Upper lobe of right lung (tissue), 1 donor: ENCODE results near the gene EYA2. TPM values are rescaled to one million over a fixed set of nuclear protein-coding genes. Genes with fewer than 3 reads are reported as not detected.

Experiments
- ATAC-seq: fragments of 200-7000 bp; cut with Tn5 transposase; one replicate; pipeline ENCODE4 v1.9.1; 2020; ENCODE audit warnings: mild to moderate bottlenecking, moderate library complexity
- DNase-seq: peaks from one replicate; pipeline ENCODE4 v3.0.0-alpha.2; 2020
- H3K27ac ChIP-seq: fragments of 200-600 bp; one replicate; pipeline ENCODE4 v1.8.0; 2022
- H3K27me3 ChIP-seq: fragments of 200-600 bp; one replicate; pipeline ENCODE4 v1.8.0; 2022; ENCODE audit warnings: mild to moderate bottlenecking
- H3K36me3 ChIP-seq: fragments of 200-600 bp; one replicate; pipeline ENCODE4 v1.8.0; 2022
- H3K4me1 ChIP-seq: fragments of 200-600 bp; one replicate; pipeline ENCODE4 v1.8.0; 2022
- H3K4me3 ChIP-seq: fragments of 200-600 bp; one replicate; pipeline ENCODE4 v1.8.0; 2022; ENCODE audit warnings: mild to moderate bottlenecking
- H3K9me3 ChIP-seq: fragments of 200-600 bp; one replicate; pipeline ENCODE4 v1.8.0; 2022
- CTCF ChIP-seq: fragments of 200-600 bp; IDR thresholded peaks from one replicate; pipeline ENCODE4 v1.8.0; 2022; ENCODE audit warnings: antibody characterized with exemption
- intact Hi-C: fragments of 100-400 bp; cut with DNase I; formaldehyde crosslinking; loops from one replicate; pipeline ENCODE4 v1.11.0; 2022
- total RNA-seq: library from RNA; stranded (reverse); fragmentation: NEBNext Ultra II Directional; extraction: Animal tissue kit (Norgen Biotek cat#: 25700); gene quantifications from one replicate; pipeline ENCODE4 v1.2.1, GENCODE V29; 2021
- donor health status: DM: no; HTN: yes; CAD: no; lungs with severe emphysema.

EYA2 gene
- total RNA-seq, 1 donor from 2014 or later, result 1.8 TPM

GRCh38 chr20:46895906-46896242 is 1.2 kb downstream of the EYA2 start:
- H3K27me3 ChIP-seq, result peaks cover 64% of the 10 kb centered on the region
- no peak for ATAC-seq
- H3K36me3 ChIP-seq, result no peaks in the 10 kb centered on the region
- H3K4me1 ChIP-seq, result no peaks in the 10 kb centered on the region
- H3K9me3 ChIP-seq, result no peaks in the 10 kb centered on the region
- H3K27ac ChIP-seq, result no peak overlapping the region
- H3K4me3 ChIP-seq, result peak overlapping the region; percentile 26
- no peak for TF ChIP-seq CTCF
- DNase-seq, result no peak
- intact Hi-C loops, result no loop called here

DNA sequence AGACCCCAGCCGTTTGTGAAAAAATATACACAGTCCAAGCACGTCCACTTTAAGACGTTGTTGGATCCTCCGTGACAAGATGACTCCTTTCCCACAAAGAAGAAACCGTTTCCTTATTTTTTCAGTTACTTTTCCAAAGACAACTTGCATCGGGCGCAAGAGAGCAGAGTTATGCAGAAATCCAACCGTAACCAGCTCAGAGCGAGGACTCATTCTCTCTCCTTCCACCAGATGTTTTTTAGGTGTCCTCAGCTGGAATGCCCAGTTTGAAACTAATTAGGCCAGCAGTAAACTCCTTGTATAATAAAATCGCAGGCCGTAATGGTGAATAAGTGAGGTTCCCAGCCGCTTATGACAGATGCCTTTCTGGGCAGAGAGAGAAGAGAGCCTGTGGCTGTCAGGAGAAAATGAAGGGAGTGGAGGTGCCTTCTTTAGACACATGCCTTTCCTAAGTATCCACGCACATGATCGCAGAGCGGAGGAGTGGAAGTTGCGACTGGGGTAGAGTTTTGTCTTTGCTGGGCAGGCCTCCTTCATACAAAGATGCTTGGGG is 2.8 kb downstream of the EYA2 start:
- DNase-seq (no peak), ATAC-seq (no peak)
- no peak overlapping the region for H3K27ac ChIP-seq
- H3K4me3 ChIP-seq, result no peak overlapping the region
- H3K27me3 ChIP-seq, result peaks cover 64% of the 10 kb centered on the region
- no peak for TF ChIP-seq CTCF
- H3K9me3 ChIP-seq, result no peaks in the 10 kb centered on the region
- H3K36me3 ChIP-seq, result no peaks in the 10 kb centered on the region
- intact Hi-C loops, result no loop called here
- no peaks in the 10 kb centered on the region for H3K4me1 ChIP-seq

DNA sequence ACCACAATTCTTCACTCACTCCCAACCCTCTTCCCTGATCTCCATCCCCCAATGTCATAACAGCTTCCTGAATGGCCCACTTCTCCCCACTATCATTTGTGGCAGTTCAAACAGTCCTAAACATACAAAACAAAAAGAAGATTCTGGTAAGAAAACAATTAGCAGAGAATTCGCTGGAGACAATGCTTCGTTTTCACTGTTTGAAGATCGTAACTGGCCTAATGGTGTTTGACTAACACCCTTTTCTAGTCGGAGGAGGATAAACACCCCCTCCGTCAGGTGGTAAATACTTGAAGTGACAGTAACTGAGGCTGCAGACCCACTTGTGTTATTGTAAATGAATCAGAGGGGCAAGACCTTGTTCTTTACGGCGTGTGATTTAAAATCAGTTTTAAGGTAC is 3.8 kb downstream of the EYA2 start:
- H3K4me3 ChIP-seq, result no peak overlapping the region
- DNase-seq (no peak), ATAC-seq (no peak)
- H3K27me3 ChIP-seq, result peaks cover 61% of the 10 kb centered on the region
- H3K27ac ChIP-seq, result no peak overlapping the region
- TF ChIP-seq CTCF, result no peak
- no peaks in the 10 kb centered on the region for H3K9me3 ChIP-seq
- H3K36me3 ChIP-seq, result no peaks in the 10 kb centered on the region
- H3K4me1 ChIP-seq, result no peaks in the 10 kb centered on the region
- intact Hi-C loops, result no loop called here

DNA sequence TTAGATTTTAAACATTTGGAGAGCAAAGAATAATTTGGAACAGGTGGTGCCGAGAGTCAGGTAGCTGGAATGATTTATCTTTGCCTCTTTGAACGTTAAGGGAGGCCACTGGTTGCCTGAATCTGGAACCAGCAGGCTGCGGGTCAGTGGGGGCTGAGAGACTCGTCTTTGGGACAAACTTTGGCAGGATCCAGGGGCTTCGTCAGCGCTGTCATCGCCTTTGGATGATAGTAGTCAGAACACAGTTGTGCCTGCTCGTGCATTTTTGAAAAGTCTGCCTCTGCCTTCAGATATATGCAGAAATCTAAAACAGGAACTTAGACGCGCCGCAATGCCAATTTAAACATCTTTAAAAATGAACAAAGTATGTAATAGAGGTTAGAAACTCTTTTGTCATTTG is 5.0 kb downstream of the EYA2 start:
- intact Hi-C loops, result no loop called here
- Histone ChIP-seq H3K36me3 (no peaks in the 10 kb centered on the region), H3K27ac (no peak overlapping the region), H3K27me3 (peaks cover 52% of the 10 kb centered on the region), H3K4me1 (no peaks in the 10 kb centered on the region), H3K4me3 (no peak overlapping the region), H3K9me3 (no peaks in the 10 kb centered on the region)
- no peak for TF ChIP-seq CTCF
- ATAC-seq (no peak), DNase-seq (no peak)

DNA sequence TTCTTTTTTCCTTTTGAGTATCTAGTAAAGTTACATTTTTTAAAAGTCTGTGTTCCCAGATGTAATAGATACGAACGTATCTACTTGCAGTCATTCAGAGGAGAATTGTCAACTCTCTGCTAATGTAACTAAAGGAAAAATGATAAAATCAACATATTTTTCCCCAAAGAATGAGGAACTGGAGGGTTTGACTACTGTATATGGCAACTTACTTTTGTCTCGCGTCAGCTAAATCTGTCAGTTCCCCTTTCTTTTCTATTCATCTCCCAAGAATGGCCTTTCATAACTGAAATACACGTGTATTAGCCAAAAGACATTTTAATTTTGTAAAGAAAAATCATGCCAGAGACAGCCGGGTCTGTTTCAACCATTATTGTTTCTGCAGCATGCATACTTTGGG is 5.4 kb downstream of the EYA2 start:
- intact Hi-C loops, result no loop called here
- peak; percentile 62 for ATAC-seq
- no peak overlapping the region for H3K4me3 ChIP-seq

More for the DNA sequence above, 5.4 kb downstream of the EYA2 start:
- Histone ChIP-seq H3K27ac (no peak overlapping the region), H3K4me1 (no peaks in the 10 kb centered on the region), H3K36me3 (no peaks in the 10 kb centered on the region), H3K27me3 (peaks cover 48% of the 10 kb centered on the region), H3K9me3 (no peaks in the 10 kb centered on the region)
- TF ChIP-seq CTCF, result no peak
- no peak for DNase-seq
